Measurements from ENCODE around the gene ADORA3. TPM values are rescaled to one million over a fixed set of nuclear protein-coding genes. Genes with fewer than 3 reads are reported as not detected.

Gene ADORA3
- total RNA-seq, 1 experiment from 2014 or later, result not detected

Other genes starting within 250 kb of the ADORA3 start
- 0.06 TPM in 1 of 2 replicates, not detected in the other for gene CHIA, start 212.8 kb downstream of the ADORA3 start, total RNA-seq (2014; rRNA removed; shearing (Covaris generic))
- 1.5 and 2.0 TPM in 2 replicates for gene OVGP1, start 75.9 kb downstream of the ADORA3 start, total RNA-seq (2014; rRNA removed; shearing (Covaris generic))
- 145 and 169 TPM in 2 replicates for gene WDR77, start 54.4 kb downstream of the ADORA3 start, total RNA-seq (2014; rRNA removed; shearing (Covaris generic))
- 722 and 890 TPM in 2 replicates for gene ATP5PB, start 54.2 kb downstream of the ADORA3 start, total RNA-seq (2014; rRNA removed; shearing (Covaris generic))
- gene C1orf162, start 29.6 kb downstream of the ADORA3 start, total RNA-seq (2014; rRNA removed; shearing (Covaris generic)), result 0.11 TPM in 1 of 2 replicates, not detected in the other
- gene TMIGD3, start within 50 bp of the ADORA3 start, total RNA-seq (2014; rRNA removed; shearing (Covaris generic)), result not detected in 2 replicates
- gene RAP1A, start 116.2 kb upstream of the ADORA3 start, total RNA-seq (2014; rRNA removed; shearing (Covaris generic)), result 42.8 and 47.1 TPM in 2 replicates
- 0.71 and 0.91 TPM in 2 replicates for gene INKA2, start 235.8 kb upstream of the ADORA3 start, total RNA-seq (2014; rRNA removed; shearing (Covaris generic))

Data from Daoy (cell line).